Body of pancreas (tissue), 4 donors: ENCODE data around the gene HSP90B1. TPM values are rescaled to one million over a fixed set of nuclear protein-coding genes. Genes with fewer than 3 reads are reported as not detected.

ENCODE experiments used
- ATAC-seq: fragments of 150-250 bp; one replicate; pipeline ENCODE4 v1.9.1; 2016
- DNase-seq, 4 donors: peaks; one replicate each; pipeline ENCODE4 v3.0.0-alpha.2; 2019
- H3K27ac ChIP-seq, 4 donors: fragments of 200-600 bp; sonication (generic); 1 replicate in 3 of 4; 2 replicates in 1 of 4; pipeline versions ENCODE4 v1.5.1 to v1.6.1; 2016 to 2019; ENCODE audit warnings: mild to moderate bottlenecking in 1 of 4, mixed read lengths in 1 of 4, moderate library complexity in 1 of 4
- H3K27me3 ChIP-seq, 2 donors: fragments of 200-600 bp; sonication (generic); one replicate each; pipeline ENCODE4 v1.6.0; 2016; ENCODE audit warnings: mild to moderate bottlenecking in 1 of 2
- H3K36me3 ChIP-seq, 2 donors: fragments of 200-600 bp; sonication (generic); replicated peaks in 1 of 2; 2 replicates each; pipeline ENCODE4 v1.5.1; 2016; ENCODE audit warnings: low read depth in 2 of 2; ENCODE audit not compliant: insufficient read depth in 1 of 2
- H3K4me1 ChIP-seq: fragments of 200-600 bp; sonication (generic); one replicate; pipeline ENCODE4 v1.6.0; 2016
- H3K4me3 ChIP-seq, 2 donors: fragments of 200-600 bp; sonication (generic); 1 replicate in 1 of 2; 2 replicates in 1 of 2; pipeline ENCODE4 v1.5.1; 2016 to 2019
- H3K9me3 ChIP-seq, 3 donors: fragments of 200-600 bp; sonication (generic); 1 replicate in 2 of 3; 2 replicates in 1 of 3; pipeline ENCODE4 v1.5.1; 2016
- POLR2A ChIP-seq, 3 donors: fragments of 450-650 bp; IDR thresholded peaks; one replicate each; pipeline ENCODE4 v1.6.1; 2016; ENCODE audit warnings: antibody characterized with exemption in 3 of 3, mild to moderate bottlenecking in 2 of 3
- WGBS, 2 donors: methylation state at CpG; one replicate each; pipeline ENCODE4 v1.1.5; 2017; 5-methylcytosine and 5-hydroxymethylcytosine counted together
- intact Hi-C: fragments of 100-400 bp; cut with DNase I; formaldehyde crosslinking; loops from one replicate; pipeline ENCODE4 v1.15.1; 2023
- total RNA-seq, 2 donors: library from RNA; depleted of rRNA; stranded (reverse); fragments of >200 nt; gene quantifications; one replicate each; pipeline ENCODE4 v1.1.0, GENCODE V29; 2016
- TF ChIP-seq, protein P1 (sequence below), 7 experiments: fragments of 450-650 bp in 4 of 7; fragments of 200-600 bp in 3 of 7; sonication (generic) in 3 of 7; IDR thresholded peaks; one replicate each; pipeline ENCODE4 v1.5.1; 2016 to 2019; ENCODE audit warnings: antibody characterized with exemption in 7 of 7

The HSP90B1 gene
- total RNA-seq, 2 donors from 2014 or later = 216 to 628 TPM

DNA sequence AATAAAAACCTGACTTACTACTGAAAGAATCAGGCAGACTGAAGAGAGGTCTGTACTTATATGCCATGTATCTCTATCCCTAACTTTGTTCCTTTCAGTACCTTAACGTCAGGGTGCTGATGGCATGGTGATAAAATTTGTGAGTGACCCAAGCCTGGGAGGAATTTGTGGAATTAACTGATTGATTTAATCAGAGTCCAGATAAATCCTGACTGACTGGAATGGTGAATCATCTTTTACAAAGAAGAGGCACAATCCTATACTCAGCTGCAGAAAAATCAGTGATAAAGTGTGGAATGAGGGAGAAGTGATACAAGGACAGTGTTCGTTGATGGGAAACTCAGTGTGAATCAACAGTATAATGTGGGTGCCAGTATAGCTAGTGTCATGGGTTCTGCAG lies 39.2 kb downstream of the HSP90B1 start:
- intact Hi-C loops = loop anchor here (10.0 kb wide), 1 partner anchor 135 kb away; no protein-coding TSS in a partner anchor
- no peaks in the 10 kb centered on the region for H3K36me3 ChIP-seq
- H3K27ac ChIP-seq = no peak overlapping the region
- no peak for DNase-seq
- no peaks in the 10 kb centered on the region for H3K9me3 ChIP-seq
- H3K27me3 ChIP-seq = no peaks in the 10 kb centered on the region
- H3K4me1 ChIP-seq = peaks cover 48% of the 10 kb centered on the region
- TF ChIP-seq, protein P1, sequence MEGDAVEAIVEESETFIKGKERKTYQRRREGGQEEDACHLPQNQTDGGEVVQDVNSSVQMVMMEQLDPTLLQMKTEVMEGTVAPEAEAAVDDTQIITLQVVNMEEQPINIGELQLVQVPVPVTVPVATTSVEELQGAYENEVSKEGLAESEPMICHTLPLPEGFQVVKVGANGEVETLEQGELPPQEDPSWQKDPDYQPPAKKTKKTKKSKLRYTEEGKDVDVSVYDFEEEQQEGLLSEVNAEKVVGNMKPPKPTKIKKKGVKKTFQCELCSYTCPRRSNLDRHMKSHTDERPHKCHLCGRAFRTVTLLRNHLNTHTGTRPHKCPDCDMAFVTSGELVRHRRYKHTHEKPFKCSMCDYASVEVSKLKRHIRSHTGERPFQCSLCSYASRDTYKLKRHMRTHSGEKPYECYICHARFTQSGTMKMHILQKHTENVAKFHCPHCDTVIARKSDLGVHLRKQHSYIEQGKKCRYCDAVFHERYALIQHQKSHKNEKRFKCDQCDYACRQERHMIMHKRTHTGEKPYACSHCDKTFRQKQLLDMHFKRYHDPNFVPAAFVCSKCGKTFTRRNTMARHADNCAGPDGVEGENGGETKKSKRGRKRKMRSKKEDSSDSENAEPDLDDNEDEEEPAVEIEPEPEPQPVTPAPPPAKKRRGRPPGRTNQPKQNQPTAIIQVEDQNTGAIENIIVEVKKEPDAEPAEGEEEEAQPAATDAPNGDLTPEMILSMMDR (IDR thresholded peaks at IDR 0.05) = no peak
- TF ChIP-seq POLR2A (IDR thresholded peaks at IDR 0.05) = no peak
- WGBS, 2 donors = 43 to 49% methylated on average over 2 of the region's 2 CpGs
- no peak for ATAC-seq
- no peak overlapping the region for H3K4me3 ChIP-seq

DNA sequence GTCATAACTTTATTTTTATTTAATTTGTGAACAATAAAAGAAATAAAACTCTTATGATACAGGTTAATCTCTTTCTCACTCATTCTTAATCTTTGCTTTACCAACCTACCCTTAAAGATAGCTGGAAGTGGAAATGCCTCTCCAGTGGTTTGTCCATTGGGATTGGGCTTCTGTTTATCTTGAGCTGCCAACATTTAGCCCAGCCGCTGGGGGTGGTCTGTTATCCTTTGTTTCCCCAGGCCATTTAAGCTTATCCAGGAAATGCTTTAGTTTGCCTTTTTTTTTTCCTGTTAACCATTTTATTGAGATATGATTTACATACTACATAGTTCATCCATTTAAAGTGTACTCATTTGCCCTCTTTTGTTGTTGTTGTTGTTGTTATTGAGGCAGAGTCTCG lies 43.7 kb downstream of the HSP90B1 start:
- ATAC-seq = no peak
- Histone ChIP-seq H3K36me3 (peaks cover 0 to 5% of the 10 kb centered on the region in 2 donors), H3K9me3 (no peaks in the 10 kb centered on the region), H3K4me3 (no peak overlapping the region), H3K4me1 (peaks cover 18% of the 10 kb centered on the region), H3K27ac (no peak overlapping the region), H3K27me3 (no peaks in the 10 kb centered on the region)
- intact Hi-C loops = no loop called here
- DNase-seq = no peak
- 76 to 80% methylated on average over 2 of the region's 2 CpGs for WGBS, 2 donors
- TF ChIP-seq, protein P1 (IDR thresholded peaks at IDR 0.05) = no peak
- no peak for TF ChIP-seq POLR2A (IDR thresholded peaks at IDR 0.05)

DNA sequence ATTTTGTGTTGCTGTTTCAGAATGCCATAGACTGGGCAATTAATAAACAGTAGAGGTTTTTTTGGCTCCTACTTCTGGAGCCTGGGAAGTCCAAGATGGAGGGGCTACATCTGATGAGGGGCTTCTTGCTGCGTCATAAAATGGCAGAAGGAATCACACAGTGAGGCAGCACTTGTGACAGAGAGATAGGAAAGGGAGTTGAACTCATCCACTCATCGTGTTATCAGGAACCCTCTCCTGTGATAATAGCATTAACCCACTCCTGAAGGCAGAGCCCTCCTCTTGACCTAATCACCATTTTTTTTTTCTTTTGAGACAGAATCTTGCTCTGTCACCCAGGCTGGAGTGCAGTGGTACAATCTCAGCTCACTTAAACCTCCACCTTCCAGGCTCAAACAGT lies 45.2 kb downstream of the HSP90B1 start:
- H3K4me3 ChIP-seq = no peak overlapping the region
- no peaks in the 10 kb centered on the region for H3K9me3 ChIP-seq
- no peak for TF ChIP-seq POLR2A (IDR thresholded peaks at IDR 0.05)
- TF ChIP-seq, protein P1 (IDR thresholded peaks at IDR 0.05) = no peak
- intact Hi-C loops = no loop called here
- WGBS, 2 donors = 73 to 74% methylated on average over 2 of the region's 2 CpGs
- no peak overlapping the region for H3K27ac ChIP-seq
- no peak for DNase-seq
- no peaks in the 10 kb centered on the region for H3K27me3 ChIP-seq
- ATAC-seq = no peak
- peaks cover 4% of the 10 kb centered on the region for H3K4me1 ChIP-seq
- H3K36me3 ChIP-seq = peaks cover 0 to 11% of the 10 kb centered on the region in 2 donors

DNA sequence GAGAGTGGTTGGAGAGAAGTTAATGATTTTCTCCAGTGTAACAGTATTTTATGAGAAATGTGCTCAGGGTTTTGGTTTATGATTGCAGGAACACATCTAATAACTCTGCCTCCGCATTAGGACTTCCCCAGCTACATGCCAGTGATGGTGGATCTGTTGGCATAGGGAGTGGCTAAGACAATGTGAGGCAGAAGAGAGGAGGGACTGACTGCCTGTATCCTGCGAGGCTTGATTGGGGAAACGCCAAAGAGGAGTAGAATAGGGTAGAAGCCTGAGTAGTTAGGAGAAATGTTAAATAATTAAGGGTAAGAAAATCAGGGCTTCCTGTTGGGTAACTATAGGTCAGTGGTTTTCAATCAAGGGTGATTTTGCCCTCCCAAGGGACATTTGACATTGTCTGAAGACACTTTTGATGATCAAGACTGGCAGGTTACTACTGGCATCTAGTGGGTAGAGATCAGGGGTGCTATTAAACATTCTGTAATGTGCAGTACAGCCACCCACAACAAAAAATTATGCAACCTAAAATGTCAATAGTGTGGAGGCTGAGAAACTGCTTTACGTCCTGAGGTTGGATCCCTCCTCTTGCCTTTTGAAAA lies 48.3 kb downstream of the HSP90B1 start:
- Histone ChIP-seq H3K4me1 (no peaks in the 10 kb centered on the region), H3K27ac (no peak overlapping the region), H3K36me3 (peaks cover 0 to 24% of the 10 kb centered on the region in 2 donors), H3K27me3 (no peaks in the 10 kb centered on the region), H3K9me3 (no peaks in the 10 kb centered on the region), H3K4me3 (no peak overlapping the region)
- ATAC-seq (no peak), DNase-seq (no peak)
- TF ChIP-seq POLR2A (IDR thresholded peaks at IDR 0.05) = no peak
- TF ChIP-seq, protein P1 (IDR thresholded peaks at IDR 0.05) = no peak
- 89 to 92% methylated on average over 4 of the region's 4 CpGs for WGBS, 2 donors
- intact Hi-C loops = no loop called here

DNA sequence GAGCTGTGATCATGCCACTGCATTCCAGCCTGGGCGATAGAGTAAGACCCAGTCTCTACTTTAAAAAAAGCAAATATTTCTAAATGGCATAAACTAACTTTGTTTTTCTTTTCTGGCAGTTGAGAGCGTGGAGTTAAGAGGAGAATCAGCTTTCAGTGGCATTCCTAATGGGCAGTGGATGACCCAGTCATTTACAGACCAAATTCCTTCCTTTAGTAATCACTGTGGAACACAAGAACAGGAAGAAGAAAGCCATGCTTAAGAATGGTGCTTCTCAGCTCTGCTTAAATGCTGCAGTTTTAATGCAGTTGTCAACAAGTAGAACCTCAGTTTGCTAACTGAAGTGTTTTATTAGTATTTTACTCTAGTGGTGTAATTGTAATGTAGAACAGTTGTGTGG lies 56.6 kb downstream of the HSP90B1 start:
- TF ChIP-seq POLR2A (IDR thresholded peaks at IDR 0.05) = no peak
- TF ChIP-seq, protein P1 (IDR thresholded peaks at IDR 0.05) = no peak
- ATAC-seq (no peak), DNase-seq (no peak)
- Histone ChIP-seq H3K36me3 (peaks cover 0 to 41% of the 10 kb centered on the region in 2 donors), H3K4me1 (no peaks in the 10 kb centered on the region), H3K9me3 (no peaks in the 10 kb centered on the region), H3K4me3 (no peak overlapping the region), H3K27me3 (no peaks in the 10 kb centered on the region), H3K27ac (no peak overlapping the region)
- WGBS, 2 donors = 95 to 97% methylated on average over 2 of the region's 2 CpGs
- intact Hi-C loops = no loop called here
